Nephron progenitor cell (in vitro differentiated cells): Measurements from ENCODE around the gene GAB4.
"Not testable (repeated sequence)": the region's sequence is repeated elsewhere in the genome, so short reads cannot be mapped to it uniquely, and the experiment has no call there.

Experiments used
- DNase-seq: peaks from one replicate; pipeline ENCODE4 v3.0.0; 2021
- H3K27ac Mint-ChIP-seq: 2 replicates; pipeline ENCODE4 v1.8.0; 2021; ENCODE audit warnings: mild to moderate bottlenecking, moderate library complexity, mixed read lengths
- H3K27me3 Mint-ChIP-seq: 2 replicates; pipeline ENCODE4 v1.8.0; 2021; ENCODE audit warnings: mild to moderate bottlenecking, low read depth, mixed read lengths; ENCODE audit not compliant: poor library complexity
- H3K36me3 Mint-ChIP-seq: 2 replicates; pipeline ENCODE4 v1.8.0; 2021; ENCODE audit warnings: low read depth, mixed read lengths
- H3K4me1 Mint-ChIP-seq: 2 replicates; pipeline ENCODE4 v1.8.0; 2021; ENCODE audit warnings: mixed read lengths
- H3K4me3 Mint-ChIP-seq: 2 replicates; pipeline ENCODE4 v1.8.0; 2021; ENCODE audit warnings: mild to moderate bottlenecking, moderate library complexity, mixed read lengths
- H3K9me3 Mint-ChIP-seq: 2 replicates; pipeline ENCODE4 v1.8.0; 2021; ENCODE audit warnings: mild to moderate bottlenecking, moderate library complexity, mixed read lengths
- CTCF ChIP-seq: fragments of 200-600 bp; sonication (generic); IDR thresholded peaks from 2 replicates; pipeline ENCODE4 v1.5.0; 2021; ENCODE audit warnings: antibody characterized with exemption

Gene GAB4

DNA sequence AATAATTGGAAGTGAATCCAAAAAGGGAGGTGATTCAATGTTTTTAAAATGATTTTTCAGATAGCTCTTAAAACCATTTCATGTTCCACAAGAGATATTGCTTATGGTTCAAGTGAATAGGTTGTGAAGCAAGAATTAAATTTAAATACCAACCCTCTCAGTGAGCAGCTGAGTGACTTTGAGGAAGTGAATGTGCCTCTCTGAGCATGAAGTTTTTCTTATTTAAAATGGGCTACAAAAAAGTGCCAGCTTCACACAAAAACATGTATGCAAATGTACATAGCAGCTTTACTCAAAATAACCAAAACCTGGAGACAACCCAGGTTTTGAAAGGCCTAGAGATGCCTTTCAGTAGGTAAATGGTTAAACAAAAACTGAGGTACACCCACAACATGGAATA is 35.5 kb upstream of the GAB4 start:
- H3K36me3 Mint-ChIP-seq, result no peaks in the 10 kb centered on the region
- TF ChIP-seq CTCF, result no peak
- no peak overlapping the region for H3K4me3 Mint-ChIP-seq
- no peaks in the 10 kb centered on the region for H3K4me1 Mint-ChIP-seq
- no peak for DNase-seq
- H3K27ac Mint-ChIP-seq, result no peak overlapping the region
- peaks cover 17% of the 10 kb centered on the region for H3K27me3 Mint-ChIP-seq
- peaks cover 23% of the 10 kb centered on the region for H3K9me3 Mint-ChIP-seq

- H3K4me3 Mint-ChIP-seq, H3K36me3 Mint-ChIP-seq, H3K27ac Mint-ChIP-seq, H3K4me1 Mint-ChIP-seq, DNase-seq, H3K27me3 Mint-ChIP-seq: not testable (repeated sequence)
- peaks cover 52% of the 10 kb centered on the region for H3K9me3 Mint-ChIP-seq
Observed at GRCh38 chr22:17036842-17037711, 29.1 kb upstream of the GAB4 start.

DNA sequence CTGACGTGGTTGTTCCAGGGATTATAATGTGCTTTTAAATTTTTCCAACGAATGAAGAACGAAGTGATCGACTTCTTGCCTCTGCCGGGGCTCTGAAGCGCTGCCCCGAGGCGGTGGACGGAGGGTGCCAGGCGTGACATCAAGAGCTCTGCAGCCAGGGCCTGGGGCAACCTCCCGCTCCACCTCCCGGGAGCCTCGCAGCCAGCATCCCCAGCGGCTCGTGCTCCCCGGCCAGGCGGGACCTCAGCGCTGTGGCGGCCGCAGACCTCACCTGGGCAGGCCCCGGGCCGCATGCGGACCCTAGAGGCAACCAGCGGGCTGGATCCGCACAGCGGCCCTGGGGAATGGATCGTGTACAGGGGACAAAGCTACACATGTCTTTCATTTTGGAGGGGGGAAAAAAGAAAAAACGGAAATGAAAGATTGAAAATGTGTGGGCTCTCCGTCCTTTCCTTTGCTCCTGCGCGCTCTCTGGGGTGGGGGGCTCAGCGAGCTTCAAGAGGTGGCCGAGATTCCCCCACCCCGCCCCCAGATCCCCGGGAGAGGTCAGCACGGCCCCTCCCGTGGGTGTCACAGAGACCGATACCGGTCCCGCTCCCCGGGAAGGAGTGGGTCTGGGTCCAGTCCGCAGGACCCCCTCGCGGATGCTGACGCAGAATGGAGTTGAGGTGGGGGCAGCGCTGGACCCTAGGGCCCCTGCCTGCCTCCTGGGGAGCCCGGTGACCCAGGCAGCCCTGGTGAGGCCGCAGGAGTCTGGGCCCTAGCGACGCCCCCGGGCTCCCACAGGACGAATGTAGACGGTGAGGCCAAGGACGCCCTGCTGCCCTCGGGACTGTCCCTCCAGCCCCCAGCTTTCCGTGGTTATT is 28.2 kb upstream of the GAB4 start:
- DNase-seq, H3K27ac Mint-ChIP-seq, H3K4me1 Mint-ChIP-seq, H3K4me3 Mint-ChIP-seq, H3K27me3 Mint-ChIP-seq, H3K36me3 Mint-ChIP-seq: not testable (repeated sequence)
- H3K9me3 Mint-ChIP-seq, result peaks cover 46% of the 10 kb centered on the region

DNA sequence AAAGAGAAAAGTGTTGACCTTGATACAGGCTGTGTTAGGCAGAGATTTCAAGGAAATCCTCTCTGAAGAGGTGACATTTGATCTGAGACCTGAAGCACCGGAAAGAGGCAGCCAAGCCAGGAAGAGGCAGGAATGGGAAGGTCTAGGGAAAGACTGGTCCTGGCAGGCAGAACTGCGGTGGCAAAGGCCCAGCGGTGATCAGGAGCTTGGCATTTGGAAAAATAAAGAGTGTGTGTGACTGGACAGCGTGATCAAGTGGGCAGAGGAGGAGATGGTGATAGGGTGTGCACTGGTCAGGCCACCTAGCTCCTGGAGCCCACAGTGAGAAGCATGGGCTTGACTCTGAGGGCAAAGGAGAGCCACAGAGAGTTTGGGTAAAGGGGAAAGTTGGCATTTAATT is 27.2 kb upstream of the GAB4 start:
- Mint-ChIP-seq H3K4me1 (no peaks in the 10 kb centered on the region), H3K27me3 (no peaks in the 10 kb centered on the region), H3K4me3 (no peak overlapping the region), H3K36me3 (no peaks in the 10 kb centered on the region), H3K9me3 (peaks cover 48% of the 10 kb centered on the region), H3K27ac (no peak overlapping the region)
- no peak for TF ChIP-seq CTCF
- no peak for DNase-seq

GRCh38 chr22:17034532-17034931 is 26.5 kb upstream of the GAB4 start:
- not testable (repeated sequence) for H3K27ac Mint-ChIP-seq, H3K4me3 Mint-ChIP-seq, DNase-seq, H3K36me3 Mint-ChIP-seq, H3K27me3 Mint-ChIP-seq, H3K4me1 Mint-ChIP-seq
- peaks cover 43% of the 10 kb centered on the region for H3K9me3 Mint-ChIP-seq

DNA sequence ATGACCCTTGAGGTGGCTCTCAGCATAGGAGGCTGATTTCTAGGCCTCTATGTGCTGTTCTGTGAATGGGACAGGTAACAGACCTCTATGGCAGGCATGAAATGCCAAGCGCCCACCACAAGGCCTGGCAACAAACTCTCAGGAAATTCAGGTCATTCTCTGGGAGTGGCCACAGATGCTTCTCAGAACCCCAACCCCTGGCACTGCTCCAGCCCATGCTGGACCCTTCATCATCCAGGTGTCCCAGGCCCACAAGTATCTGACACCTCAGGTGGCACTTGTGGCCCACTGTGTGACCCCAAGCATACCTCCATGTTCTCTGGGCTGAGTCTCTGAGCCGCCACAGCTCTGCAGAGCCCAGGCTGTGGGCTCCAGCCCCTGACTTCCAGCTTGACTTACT is 24.3 kb upstream of the GAB4 start:
- not testable (repeated sequence) for H3K4me3 Mint-ChIP-seq, H3K4me1 Mint-ChIP-seq, DNase-seq, H3K27ac Mint-ChIP-seq, H3K27me3 Mint-ChIP-seq, H3K36me3 Mint-ChIP-seq
- peaks cover 48% of the 10 kb centered on the region for H3K9me3 Mint-ChIP-seq

DNA sequence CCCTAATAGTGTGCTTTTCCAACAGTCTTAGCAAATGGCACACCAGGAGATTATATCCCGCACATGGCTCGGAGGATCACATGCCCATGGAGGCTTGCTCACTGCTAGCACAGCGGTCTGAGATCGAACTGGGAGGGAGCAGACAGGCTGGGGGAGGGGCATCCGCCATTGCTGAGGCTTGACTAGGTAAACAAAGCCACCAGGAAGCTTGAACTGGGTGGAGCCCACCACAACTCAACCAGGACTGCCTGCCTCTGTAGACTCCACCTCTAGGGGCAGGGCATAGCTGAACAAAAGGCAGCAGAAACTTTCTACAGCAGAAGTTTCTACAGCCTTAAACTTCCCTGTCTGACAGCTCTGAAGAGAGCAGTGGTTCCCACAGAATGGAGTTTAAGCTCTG is 16.4 kb upstream of the GAB4 start:
- H3K27me3 Mint-ChIP-seq, result not testable (repeated sequence)
- H3K9me3 Mint-ChIP-seq, result peaks cover 53% of the 10 kb centered on the region

GRCh38 chr22:17015552-17015951 is 7.5 kb upstream of the GAB4 start:
- not testable (repeated sequence) for H3K27ac Mint-ChIP-seq, DNase-seq, H3K4me3 Mint-ChIP-seq, H3K4me1 Mint-ChIP-seq, H3K27me3 Mint-ChIP-seq, H3K36me3 Mint-ChIP-seq
- H3K9me3 Mint-ChIP-seq, result peaks cover 46% of the 10 kb centered on the region

More for the DNA sequence above, 16.4 kb upstream of the GAB4 start:
- not testable (repeated sequence) for DNase-seq, H3K4me3 Mint-ChIP-seq, H3K36me3 Mint-ChIP-seq, H3K4me1 Mint-ChIP-seq, H3K27ac Mint-ChIP-seq

DNA sequence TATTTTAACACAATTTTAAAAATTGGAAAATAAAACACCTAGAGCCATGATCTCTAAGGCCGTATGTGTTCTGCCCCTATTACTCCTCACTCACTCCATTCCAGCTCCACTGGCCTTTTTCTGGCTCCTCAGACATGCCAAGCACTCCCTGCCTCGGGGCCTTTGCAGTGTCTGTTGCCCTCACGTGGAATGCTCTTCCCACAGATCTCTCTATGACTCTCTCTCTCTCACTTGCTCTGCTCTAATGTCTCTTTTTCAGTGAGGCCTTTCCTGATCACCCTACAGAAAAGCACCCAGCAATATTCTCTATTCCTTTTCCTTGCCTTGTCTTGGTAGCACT is 6.0 kb upstream of the GAB4 start:
- DNase-seq, H3K4me3 Mint-ChIP-seq, H3K36me3 Mint-ChIP-seq, H3K27me3 Mint-ChIP-seq, H3K4me1 Mint-ChIP-seq, H3K27ac Mint-ChIP-seq: not testable (repeated sequence)
- H3K9me3 Mint-ChIP-seq, result peaks cover 57% of the 10 kb centered on the region
